ENCODE results near the gene UBXN2A. TPM values are rescaled to one million over a fixed set of nuclear protein-coding genes. Genes with fewer than 3 reads are reported as not detected.

Gene UBXN2A
- total and polyA plus RNA-seq, 2 experiments from 2014 or later = 17.2 to 18.0 TPM

DNA sequence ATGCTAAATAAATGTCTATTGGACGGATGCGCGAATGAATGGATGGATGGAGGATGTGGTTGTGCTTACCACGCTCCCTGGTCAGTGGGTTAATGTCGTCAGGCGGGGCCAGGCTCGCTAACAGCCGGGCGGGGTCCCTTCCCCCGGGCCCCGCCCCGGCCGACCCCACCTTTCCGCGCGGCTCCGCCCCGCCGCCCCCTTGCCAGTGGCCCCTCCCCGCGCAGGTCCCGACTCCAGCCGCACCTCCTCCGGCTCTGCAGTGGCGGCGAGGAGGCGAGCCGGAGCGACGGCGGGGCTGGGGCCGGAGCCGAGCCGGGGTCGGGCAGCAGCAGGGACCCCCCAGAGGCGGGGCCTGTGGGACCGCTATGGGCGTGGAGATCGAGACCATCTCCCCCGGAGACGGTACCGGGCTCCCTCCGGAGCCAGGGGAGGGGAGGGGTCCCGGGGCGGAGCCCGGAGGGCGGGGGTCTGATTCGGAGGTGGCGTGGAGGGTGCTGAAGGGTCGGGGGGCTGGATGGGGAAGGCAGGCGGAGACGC is 109.3 kb downstream of the UBXN2A start, which contains the start of gene FKBP1B:
Gene FKBP1B (plus strand): TSS at position 257 of the 537 bp plus-strand sequence. CDS start 109 bp downstream, at position 366.
- peak; percentile 67 for DNase-seq
- H4K20me1 ChIP-seq (ENCODE audit: insufficient read depth) = no peaks in the 10 kb centered on the region
- no peaks in the 10 kb centered on the region for H3K27me3 ChIP-seq (replicated peaks; ENCODE audit: insufficient read depth)
- H3K4me2 ChIP-seq (ENCODE audit: unreplicated experiment) = peak within 1 kb of the TSS; percentile 84
- H3K9ac ChIP-seq = peak within 1 kb of the TSS; percentile 63
- H3K79me2 ChIP-seq (ENCODE audit: insufficient read depth) = peaks cover 23% of the 10 kb centered on the region
- peak within 1 kb of the TSS; percentile 74 for H2AFZ ChIP-seq
- no peak within 1 kb of the TSS for H3K27ac ChIP-seq
- no peaks in the 10 kb centered on the region for H3K9me3 ChIP-seq (ENCODE audit: low read depth)
- H3F3A ChIP-seq (ENCODE audit: insufficient read depth) = peaks cover 10% of the 10 kb centered on the region
- H3K4me3 ChIP-seq = peak within 1 kb of the TSS; percentile 72
- H3K4me1 ChIP-seq (ENCODE audit: insufficient read depth) = peaks cover 9% of the 10 kb centered on the region; the same call in 1 of the 2 replicates
- H3K9me2 ChIP-seq (ENCODE audit: insufficient read depth) = no peaks in the 10 kb centered on the region
- TF ChIP-seq EZH2 (IDR thresholded peaks at IDR 0.05; ENCODE audit: insufficient read depth, poor library complexity, severe bottlenecking) = no peak
- TF ChIP-seq EZH2phosphoT487 (IDR thresholded peaks at IDR 0.05; ENCODE audit: insufficient read depth, low read depth) = no peak
- in situ Hi-C loops (cut with MboI) = no loop called here
- WGBS, 2 experiments (ENCODE audit: low coverage in 1 of 2, low lambda C conversion rate in 2 of 2, missing lambda C conversion rate in 2 of 2) = 1 to 2% methylated on average over 23 to 50 of the region's 52 CpGs
- H3K36me3 ChIP-seq (ENCODE audit: low read depth) = no peaks in the 10 kb centered on the region

GRCh38 chr2:24050041-24050979 is 110.0 kb downstream of the UBXN2A start:
- peak overlapping the region; percentile 84 for H3K4me2 ChIP-seq (ENCODE audit: unreplicated experiment)
- in situ Hi-C loops (cut with MboI) = no loop called here
- H3K9me2 ChIP-seq (ENCODE audit: insufficient read depth) = no peaks in the 10 kb centered on the region
- peak overlapping the region; percentile 72 for H3K4me3 ChIP-seq
- peak overlapping the region; percentile 74 for H2AFZ ChIP-seq
- DNase-seq = peak; percentile 48
- H3F3A ChIP-seq (ENCODE audit: insufficient read depth) = peaks cover 10% of the 10 kb centered on the region
- WGBS, 2 experiments (ENCODE audit: low coverage in 1 of 2, low lambda C conversion rate in 2 of 2, missing lambda C conversion rate in 2 of 2) = 5% methylated on average over 39 to 46 of the region's 47 CpGs
- no peaks in the 10 kb centered on the region for H4K20me1 ChIP-seq (ENCODE audit: insufficient read depth)
- TF ChIP-seq EZH2phosphoT487 (IDR thresholded peaks at IDR 0.05; ENCODE audit: insufficient read depth, low read depth) = no peak
- TF ChIP-seq EZH2 (IDR thresholded peaks at IDR 0.05; ENCODE audit: insufficient read depth, poor library complexity, severe bottlenecking) = no peak
- H3K27me3 ChIP-seq (replicated peaks; ENCODE audit: insufficient read depth) = no peaks in the 10 kb centered on the region
- H3K36me3 ChIP-seq (ENCODE audit: low read depth) = no peaks in the 10 kb centered on the region
- peaks cover 9% of the 10 kb centered on the region; the same call in 1 of the 2 replicates for H3K4me1 ChIP-seq (ENCODE audit: insufficient read depth)
- H3K9ac ChIP-seq = peak overlapping the region; percentile 63
- H3K9me3 ChIP-seq (ENCODE audit: low read depth) = no peaks in the 10 kb centered on the region
- peaks cover 15% of the 10 kb centered on the region for H3K79me2 ChIP-seq (ENCODE audit: insufficient read depth)
- H3K27ac ChIP-seq = no peak overlapping the region

- H3F3A ChIP-seq (ENCODE audit: insufficient read depth) = peaks cover 5% of the 10 kb centered on the region
- WGBS, 2 experiments (ENCODE audit: low coverage in 1 of 2, low lambda C conversion rate in 2 of 2, missing lambda C conversion rate in 2 of 2) = 61 to 66% methylated on average over 8 of the region's 8 CpGs
- H3K9ac ChIP-seq = no peak overlapping the region
- no peaks in the 10 kb centered on the region for H3K9me3 ChIP-seq (ENCODE audit: low read depth)
- H2AFZ ChIP-seq = no peak overlapping the region
- H3K36me3 ChIP-seq (ENCODE audit: low read depth) = no peaks in the 10 kb centered on the region
- no peaks in the 10 kb centered on the region for H3K27me3 ChIP-seq (replicated peaks; ENCODE audit: insufficient read depth)
- no peak overlapping the region for H3K4me3 ChIP-seq
- no peak overlapping the region for H3K27ac ChIP-seq
- no peaks in the 10 kb centered on the region for H3K9me2 ChIP-seq (ENCODE audit: insufficient read depth)
- in situ Hi-C loops (cut with MboI) = no loop called here
- TF ChIP-seq EZH2 (IDR thresholded peaks at IDR 0.05; ENCODE audit: insufficient read depth, poor library complexity, severe bottlenecking) (no peak), EZH2phosphoT487 (IDR thresholded peaks at IDR 0.05; ENCODE audit: insufficient read depth, low read depth) (no peak)
- H3K4me2 ChIP-seq (ENCODE audit: unreplicated experiment) = no peak overlapping the region
- 0 out of 2 replicates have a peak, but pooled peaks cover 5% of the 10 kb centered on the region for H3K4me1 ChIP-seq (ENCODE audit: insufficient read depth)
- no peak for DNase-seq
- no peaks in the 10 kb centered on the region for H3K79me2 ChIP-seq (ENCODE audit: insufficient read depth)
- H4K20me1 ChIP-seq (ENCODE audit: insufficient read depth) = no peaks in the 10 kb centered on the region
Observed at GRCh38 chr2:24051833-24052232, 111.6 kb downstream of the UBXN2A start.

DNA sequence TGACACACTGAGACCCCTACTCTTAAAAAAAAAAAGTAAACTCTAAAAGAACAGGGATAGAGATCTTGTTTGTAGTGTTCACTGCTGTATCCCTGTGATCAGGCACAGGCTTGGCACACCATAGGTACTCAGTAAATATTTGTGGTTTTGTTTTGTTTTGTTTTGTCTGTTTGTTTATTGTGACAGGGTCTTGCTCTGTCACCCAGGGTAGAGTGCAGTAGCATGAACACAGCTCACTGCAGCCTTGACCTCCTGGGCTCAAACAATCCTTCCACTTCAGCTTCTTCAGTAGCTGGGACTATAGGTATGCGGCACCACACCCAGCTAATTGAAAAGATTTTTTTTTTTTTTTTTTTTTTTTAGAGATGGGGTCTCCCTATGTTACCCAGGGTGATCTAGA is 112.7 kb downstream of the UBXN2A start:
- Histone ChIP-seq H3K4me2 (ENCODE audit: unreplicated experiment) (no peak overlapping the region), H3K4me1 (ENCODE audit: insufficient read depth) (0 out of 2 replicates have a peak, but pooled peaks cover 5% of the 10 kb centered on the region), H3K4me3 (no peak overlapping the region), H3K36me3 (ENCODE audit: low read depth) (no peaks in the 10 kb centered on the region), H3K9me2 (ENCODE audit: insufficient read depth) (no peaks in the 10 kb centered on the region), H3K9me3 (ENCODE audit: low read depth) (no peaks in the 10 kb centered on the region), H3K27me3 (replicated peaks; ENCODE audit: insufficient read depth) (no peaks in the 10 kb centered on the region), H3K9ac (no peak overlapping the region), H4K20me1 (ENCODE audit: insufficient read depth) (no peaks in the 10 kb centered on the region), H3K79me2 (ENCODE audit: insufficient read depth) (no peaks in the 10 kb centered on the region), H2AFZ (no peak overlapping the region), H3F3A (ENCODE audit: insufficient read depth) (peaks cover 3% of the 10 kb centered on the region; the same call in 1 of the 2 replicates), H3K27ac (no peak overlapping the region)
- in situ Hi-C loops (cut with MboI) = no loop called here
- 93 to 94% methylated on average over 1 of the region's 1 CpG for WGBS, 2 experiments (ENCODE audit: low coverage in 1 of 2, low lambda C conversion rate in 2 of 2, missing lambda C conversion rate in 2 of 2)
- TF ChIP-seq EZH2phosphoT487 (IDR thresholded peaks at IDR 0.05; ENCODE audit: insufficient read depth, low read depth) (no peak), EZH2 (IDR thresholded peaks at IDR 0.05; ENCODE audit: insufficient read depth, poor library complexity, severe bottlenecking) (no peak)
- no peak for DNase-seq

Small RNA genes within 50 kb of the gene (small RNA-seq; reads per million reads assigned to genes)
- gene RN7SL610P (ENCODE audit: low read depth, low replicate concordance) = not detected
- gene RNU6-370P (ENCODE audit: low read depth, low replicate concordance) = not detected

Other genes starting within 250 kb of the UBXN2A start
- 6.7 and 10.9 TPM in 2 replicates for gene ATAD2B, start 13.3 kb upstream of the UBXN2A start, total RNA-seq (2014; rRNA removed; shearing (Covaris generic))
- gene ATAD2B, start 13.3 kb upstream of the UBXN2A start, polyA plus RNA-seq (2016; fragmentation: Nextera tagmentation; extraction: Ambion mirVana) = 4.1 and 4.8 TPM in 2 replicates
- under 0.01 TPM in 2 replicates for gene MFSD2B, start 69.6 kb downstream of the UBXN2A start, total RNA-seq (2014; rRNA removed; shearing (Covaris generic))
- gene MFSD2B, start 69.6 kb downstream of the UBXN2A start, polyA plus RNA-seq (2016; fragmentation: Nextera tagmentation; extraction: Ambion mirVana) = 0.58 TPM in 1 of 2 replicates, not detected in the other
- gene WDCP, start 106.9 kb downstream of the UBXN2A start, total RNA-seq (2014; rRNA removed; shearing (Covaris generic)) = 6.1 and 7.6 TPM in 2 replicates
- 3.8 and 4.2 TPM in 2 replicates for gene WDCP, start 106.9 kb downstream of the UBXN2A start, polyA plus RNA-seq (2016; fragmentation: Nextera tagmentation; extraction: Ambion mirVana)
- gene FKBP1B, start 109.3 kb downstream of the UBXN2A start, total RNA-seq (2014; rRNA removed; shearing (Covaris generic)) = 1.0 and 7.5 TPM in 2 replicates
- gene FKBP1B, start 109.3 kb downstream of the UBXN2A start, polyA plus RNA-seq (2016; fragmentation: Nextera tagmentation; extraction: Ambion mirVana) = 7.0 and 8.7 TPM in 2 replicates
- 101 and 129 TPM in 2 replicates for gene SF3B6, start 135.9 kb downstream of the UBXN2A start, total RNA-seq (2014; rRNA removed; shearing (Covaris generic))
- 287 and 289 TPM in 2 replicates for gene SF3B6, start 135.9 kb downstream of the UBXN2A start, polyA plus RNA-seq (2016; fragmentation: Nextera tagmentation; extraction: Ambion mirVana)
- gene TP53I3, start 144.4 kb downstream of the UBXN2A start, total RNA-seq (2014; rRNA removed; shearing (Covaris generic)) = 74.1 and 76.2 TPM in 2 replicates
- gene TP53I3, start 144.4 kb downstream of the UBXN2A start, polyA plus RNA-seq (2016; fragmentation: Nextera tagmentation; extraction: Ambion mirVana) = 81.7 and 85.3 TPM in 2 replicates
- gene PFN4, start 182.9 kb downstream of the UBXN2A start, total RNA-seq (2014; rRNA removed; shearing (Covaris generic)) = not detected in 2 replicates
- gene PFN4, start 182.9 kb downstream of the UBXN2A start, polyA plus RNA-seq (2016; fragmentation: Nextera tagmentation; extraction: Ambion mirVana) = 0.60 and 0.64 TPM in 2 replicates
- gene FAM228B, start 183.0 kb downstream of the UBXN2A start, total RNA-seq (2014; rRNA removed; shearing (Covaris generic)) = 5.8 and 22.4 TPM in 2 replicates
- 12.1 and 15.1 TPM in 2 replicates for gene FAM228B, start 183.0 kb downstream of the UBXN2A start, polyA plus RNA-seq (2016; fragmentation: Nextera tagmentation; extraction: Ambion mirVana)
- gene FAM228A, start 234.6 kb downstream of the UBXN2A start, total RNA-seq (2014; rRNA removed; shearing (Covaris generic)) = 2.1 TPM in 1 of 2 replicates, not detected in the other
- gene FAM228A, start 234.6 kb downstream of the UBXN2A start, polyA plus RNA-seq (2016; fragmentation: Nextera tagmentation; extraction: Ambion mirVana) = not detected in 2 replicates

Data from GM23248 (cell line).